Loucy (cell line): ENCODE results near the gene TDRD7.

Experiments used
- CTCF ChIP-seq: fragments of 200-600 bp; sonication (generic); conservative IDR thresholded peaks from 2 replicates; pipeline ENCODE4 v1.5.1; 2014; ENCODE audit warnings: mild to moderate bottlenecking, antibody characterized with exemption, low read length
- EZH2phosphoT487 ChIP-seq: fragments of 200-600 bp; IDR thresholded peaks from 2 replicates; pipeline ENCODE4 v1.6.1; 2018; ENCODE audit warnings: antibody characterized with exemption, mild to moderate bottlenecking, moderate library complexity, borderline replicate concordance

GRCh38 chr9:97529363-97530076 is 117.6 kb downstream of the TDRD7 start:
- TF ChIP-seq EZH2phosphoT487: no peak
- no peak for TF ChIP-seq CTCF
